ENCODE results near the gene A2M.

The A2M gene

GRCh38 chr12:9049520-9050133 lies 66.1 kb downstream of the A2M start:
- H3K27ac ChIP-seq = no peak overlapping the region
- no peak for DNase-seq (ENCODE audit: low read depth, low spot score)

- H3K27ac ChIP-seq = no peak overlapping the region
- DNase-seq (ENCODE audit: low read depth, low spot score) = no peak
Measured at GRCh38 chr12:9048930-9049329, 66.8 kb downstream of the A2M start.

- H3K27ac ChIP-seq = no peak overlapping the region
Measured at GRCh38 chr12:9047105-9047504, 68.6 kb downstream of the A2M start.

GRCh38 chr12:9043766-9044165 lies 72.0 kb downstream of the A2M start:
- no peak overlapping the region for H3K27ac ChIP-seq
- DNase-seq (ENCODE audit: low read depth, low spot score) = no peak

More at GRCh38 chr12:9047105-9047504, 68.6 kb downstream of the A2M start:
- DNase-seq (ENCODE audit: low read depth, low spot score) = no peak

GRCh38 chr12:9041321-9041720 lies 74.4 kb downstream of the A2M start:
- DNase-seq (ENCODE audit: low read depth, low spot score) = no peak

GRCh38 chr12:9040484-9041186 lies 75.1 kb downstream of the A2M start:
- no peak for DNase-seq (ENCODE audit: low read depth, low spot score)
- no peak overlapping the region for H3K27ac ChIP-seq

More at GRCh38 chr12:9041321-9041720, 74.4 kb downstream of the A2M start:
- H3K27ac ChIP-seq = no peak overlapping the region

GRCh38 chr12:9039397-9039977 lies 76.2 kb downstream of the A2M start:
- no peak for DNase-seq (ENCODE audit: low read depth, low spot score)
- no peak overlapping the region for H3K27ac ChIP-seq

GRCh38 chr12:9037431-9037830 lies 78.3 kb downstream of the A2M start:
- no peak for DNase-seq (ENCODE audit: low read depth, low spot score)
- H3K27ac ChIP-seq = no peak overlapping the region

- DNase-seq (ENCODE audit: low read depth, low spot score) = no peak
- H3K27ac ChIP-seq = no peak overlapping the region
Measured at GRCh38 chr12:9036227-9036626, 79.5 kb downstream of the A2M start.

GRCh38 chr12:9034095-9034494 lies 81.6 kb downstream of the A2M start:
- DNase-seq (ENCODE audit: low read depth, low spot score) = no peak
- H3K27ac ChIP-seq = no peak overlapping the region

- DNase-seq (ENCODE audit: low read depth, low spot score) = no peak
Measured at GRCh38 chr12:9033265-9033887, 82.3 kb downstream of the A2M start.

GRCh38 chr12:9032202-9032964 lies 83.3 kb downstream of the A2M start:
- no peak for DNase-seq (ENCODE audit: low read depth, low spot score)
- no peak overlapping the region for H3K27ac ChIP-seq

More at GRCh38 chr12:9033265-9033887, 82.3 kb downstream of the A2M start:
- H3K27ac ChIP-seq = no peak overlapping the region

GRCh38 chr12:9030776-9031175 lies 84.9 kb downstream of the A2M start:
- no peak overlapping the region for H3K27ac ChIP-seq
- no peak for DNase-seq (ENCODE audit: low read depth, low spot score)

- DNase-seq (ENCODE audit: low read depth, low spot score) = no peak
- no peak overlapping the region for H3K27ac ChIP-seq
Measured at GRCh38 chr12:9027161-9028059, 88.3 kb downstream of the A2M start.

GRCh38 chr12:9024512-9024911 lies 91.2 kb downstream of the A2M start:
- DNase-seq (ENCODE audit: low read depth, low spot score) = no peak
- H3K27ac ChIP-seq = no peak overlapping the region

GRCh38 chr12:9022592-9022991 lies 93.1 kb downstream of the A2M start:
- H3K27ac ChIP-seq = no peak overlapping the region
- no peak for DNase-seq (ENCODE audit: low read depth, low spot score)
